HUDEP-2 (cell line): ENCODE measurements around the gene GPR63.
"Not testable (repeated sequence)": the region's sequence is repeated elsewhere in the genome, so short reads cannot be mapped to it uniquely, and the experiment has no call there.

ENCODE experiments used
- DNase-seq, 76 experiments: peaks; one replicate each; lab custom pipeline; 2025; ENCODE audit not compliant: unreplicated experiment in 76 of 76; lab: John Stamatoyannopoulos, UW

GPR63 gene, protein sequence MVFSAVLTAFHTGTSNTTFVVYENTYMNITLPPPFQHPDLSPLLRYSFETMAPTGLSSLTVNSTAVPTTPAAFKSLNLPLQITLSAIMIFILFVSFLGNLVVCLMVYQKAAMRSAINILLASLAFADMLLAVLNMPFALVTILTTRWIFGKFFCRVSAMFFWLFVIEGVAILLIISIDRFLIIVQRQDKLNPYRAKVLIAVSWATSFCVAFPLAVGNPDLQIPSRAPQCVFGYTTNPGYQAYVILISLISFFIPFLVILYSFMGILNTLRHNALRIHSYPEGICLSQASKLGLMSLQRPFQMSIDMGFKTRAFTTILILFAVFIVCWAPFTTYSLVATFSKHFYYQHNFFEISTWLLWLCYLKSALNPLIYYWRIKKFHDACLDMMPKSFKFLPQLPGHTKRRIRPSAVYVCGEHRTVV

DNA sequence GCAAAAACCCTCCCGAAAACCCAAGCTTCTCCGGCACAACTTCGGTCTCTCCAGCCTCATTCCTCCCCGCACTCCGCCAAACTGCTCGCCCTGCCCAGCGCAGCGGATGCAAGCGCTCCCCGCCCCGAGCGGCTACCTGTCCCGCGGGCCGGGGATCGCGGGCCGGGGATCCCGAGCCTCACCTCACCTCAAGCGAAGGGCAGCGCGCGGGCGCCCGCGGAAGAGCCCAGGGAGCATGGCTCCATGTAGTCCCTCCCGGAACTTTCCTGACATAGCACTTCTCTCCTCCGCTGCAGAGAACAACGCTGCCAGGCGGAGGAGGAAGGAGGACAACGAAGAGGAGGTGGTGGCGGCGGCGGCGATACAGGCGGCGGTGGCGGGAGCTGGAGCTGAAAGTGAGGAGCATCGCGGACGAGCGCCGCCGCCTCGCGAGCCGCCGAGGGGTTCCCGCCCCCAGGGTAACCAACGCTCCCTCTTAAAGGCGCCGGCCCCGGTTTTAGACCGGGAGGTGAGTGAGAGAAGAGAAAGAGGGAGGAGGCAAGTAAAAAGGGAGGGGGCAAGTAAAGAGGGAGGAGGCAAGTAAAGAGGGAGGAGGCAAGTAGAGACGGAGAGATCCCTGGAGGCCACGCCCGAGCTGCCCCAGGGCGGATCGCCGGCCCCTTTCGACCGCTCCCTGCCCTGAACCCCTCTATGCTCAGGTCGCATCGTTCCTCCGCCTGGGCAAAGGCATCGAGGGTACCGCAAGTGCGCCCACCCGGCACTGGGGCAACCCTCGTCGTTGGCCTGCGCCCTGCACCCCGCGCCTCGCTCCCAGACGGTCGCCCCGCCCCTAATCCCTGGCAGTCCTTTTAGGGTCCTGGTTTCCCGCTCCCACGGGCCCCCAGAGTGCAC, at the start of gene GPR63:
GPR63 (minus strand) TSS at position 397 of the 891 bp plus-strand sequence. CDS start 37,746 bp downstream, outside the sequence.
- peak in 69 of 76 experiments; percentile 22 to 80 (median 58) for DNase-seq

- DNase-seq: no peak
These were observed 49.2 kb upstream of the GPR63 start for GRCh38 chr6:96886519-96886918.

GRCh38 chr6:96885187-96885631, 47.9 kb upstream of the GPR63 start:
- not testable (repeated sequence) for DNase-seq

DNA sequence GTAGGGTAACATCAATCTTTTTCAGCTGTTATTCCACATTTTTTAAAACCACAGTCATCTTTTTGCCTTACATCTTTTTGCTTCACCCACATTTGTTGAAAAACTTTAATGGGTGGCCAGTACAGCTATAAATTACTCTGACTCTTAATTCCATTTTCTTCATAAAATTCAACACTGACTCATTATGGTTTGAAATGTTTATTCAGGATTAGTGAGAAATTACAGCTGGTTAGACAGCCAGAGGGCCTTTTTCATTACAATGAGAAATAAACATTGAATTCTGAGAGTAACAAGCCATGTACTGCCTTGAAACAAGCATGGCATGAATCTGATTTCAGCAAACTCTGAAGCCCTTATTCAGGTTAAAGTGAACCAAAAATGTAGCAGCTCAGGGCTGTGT, 40.9 kb upstream of the GPR63 start:
- no peak for DNase-seq

GRCh38 chr6:96876886-96877545, 39.7 kb upstream of the GPR63 start:
- DNase-seq: no peak

GRCh38 chr6:96872976-96873375, 35.7 kb upstream of the GPR63 start:
- DNase-seq: no peak

DNA sequence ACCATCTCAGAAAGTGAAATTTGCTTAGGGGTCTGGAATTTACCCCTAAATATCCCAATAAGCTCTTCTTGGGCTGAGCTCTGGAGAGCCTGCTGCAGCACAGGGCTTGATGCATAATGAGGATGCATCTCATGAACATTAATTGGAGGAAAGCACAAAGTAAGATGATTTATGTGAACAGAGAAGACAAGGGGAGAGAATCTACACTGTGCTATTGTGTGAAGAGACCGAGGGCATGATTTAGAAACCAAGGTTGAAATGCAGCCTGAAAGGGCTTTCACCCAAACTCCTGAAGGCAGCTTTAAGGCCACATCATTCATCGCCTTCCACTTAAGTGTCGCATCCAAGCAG, 27.8 kb upstream of the GPR63 start:
- DNase-seq: no peak

- DNase-seq: no peak
These were observed 27.2 kb upstream of the GPR63 start for GRCh38 chr6:96864216-96865054.

- no peak for DNase-seq
These were observed 25.3 kb upstream of the GPR63 start for GRCh38 chr6:96862560-96862959.

GRCh38 chr6:96861588-96861987, 24.3 kb upstream of the GPR63 start:
- no peak for DNase-seq

DNA sequence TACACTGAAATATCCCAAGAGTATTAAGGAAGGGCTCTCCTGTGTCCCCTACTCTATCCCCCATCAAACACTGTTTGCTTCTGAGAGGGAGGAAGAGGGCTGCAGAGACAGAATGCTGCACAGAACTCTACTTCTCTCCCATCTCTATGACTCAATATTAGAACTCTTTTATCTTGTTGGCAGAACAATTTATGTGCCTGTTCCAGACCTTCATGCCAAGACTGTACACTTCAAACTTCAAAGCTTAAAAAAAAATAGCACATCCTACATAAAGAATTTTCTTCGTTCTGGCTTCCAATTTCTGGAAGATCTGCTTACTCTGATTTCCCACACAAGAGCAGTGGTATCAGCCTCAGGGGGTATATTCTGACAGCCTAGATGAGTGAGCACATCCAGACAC, 19.6 kb upstream of the GPR63 start:
- no peak for DNase-seq

- DNase-seq: no peak
These were observed 15.8 kb upstream of the GPR63 start for GRCh38 chr6:96853083-96853482.

GRCh38 chr6:96852605-96853004, 15.3 kb upstream of the GPR63 start:
- DNase-seq: no peak

GRCh38 chr6:96851858-96852257, 14.6 kb upstream of the GPR63 start:
- DNase-seq: no peak

DNA sequence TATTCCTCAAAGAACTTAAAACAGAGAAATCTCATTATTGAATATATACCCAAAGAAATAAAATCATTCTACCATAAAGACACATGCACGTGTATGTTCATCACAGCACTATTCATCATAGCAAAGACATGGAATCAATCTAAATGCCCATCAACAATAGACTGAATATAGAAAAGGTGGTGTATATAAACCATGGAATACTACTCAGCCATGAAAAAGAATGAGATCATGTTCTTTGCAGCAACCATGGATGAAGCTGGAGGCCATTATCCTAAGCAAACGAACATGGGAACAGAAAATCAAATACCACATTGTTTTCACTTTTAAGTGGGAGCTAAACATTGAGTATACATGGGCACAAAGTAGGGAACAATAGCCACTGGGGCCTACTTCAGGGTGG, 12.3 kb upstream of the GPR63 start:
- no peak for DNase-seq

DNA sequence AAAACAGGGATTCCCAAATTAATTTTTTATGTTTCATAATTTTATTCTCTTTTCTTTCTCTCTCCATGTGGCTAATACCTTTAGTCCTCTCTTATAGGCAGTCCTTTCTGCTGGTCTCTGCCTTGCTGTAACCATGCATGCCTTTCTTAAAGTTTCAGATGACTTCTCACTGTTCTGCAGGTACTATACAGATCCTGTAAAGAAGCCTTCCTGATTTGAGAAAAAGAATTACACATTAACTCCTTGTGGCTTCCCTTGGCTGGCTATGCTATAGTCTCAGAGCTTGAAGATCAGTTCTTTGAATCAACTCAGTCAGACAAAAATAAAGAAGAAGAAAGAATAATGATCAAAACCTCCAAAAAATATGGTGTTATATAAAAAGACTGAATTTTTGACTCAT, 7.3 kb upstream of the GPR63 start:
- DNase-seq: no peak

DNA sequence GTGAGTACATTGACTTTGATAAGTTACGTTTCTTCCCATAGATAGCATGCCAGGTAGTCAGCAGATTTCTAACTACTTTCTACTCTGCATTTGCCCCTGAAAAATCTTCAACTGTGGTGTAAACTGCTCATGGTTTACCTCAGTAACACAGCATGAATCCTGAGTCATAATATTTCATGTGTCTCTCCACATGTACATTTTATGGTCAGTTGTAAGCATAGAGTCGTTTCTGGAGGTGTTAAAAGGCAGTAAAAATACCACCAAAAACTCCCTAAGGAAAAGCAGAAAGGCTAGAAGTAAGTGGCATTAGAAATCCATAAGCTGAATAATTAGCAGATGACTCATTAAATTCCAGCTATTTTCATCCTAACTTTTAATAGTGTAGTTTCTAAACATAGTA, 4.1 kb upstream of the GPR63 start:
- no peak for DNase-seq

- DNase-seq: peak in 6 of 76 experiments; percentile 4 to 50 (median 32)
These were observed 621 bp downstream of the GPR63 start for GRCh38 chr6:96836631-96837080.

- DNase-seq: no peak
These were observed 3.2 kb downstream of the GPR63 start for GRCh38 chr6:96834070-96834469.

- DNase-seq: no peak
These were observed 4.5 kb downstream of the GPR63 start for GRCh38 chr6:96832780-96833179.
